HG03135 (cell line): Measurements from ENCODE around the gene NUP35.

ENCODE experiments used
- ATAC-seq: cut with Tn5 transposase; IDR thresholded peaks from one replicate; pipeline ENCODE4 v1.9.1; 2021; ENCODE audit warnings: mild to moderate bottlenecking, moderate library complexity; ENCODE audit not compliant: unreplicated experiment

Gene NUP35

GRCh38 chr2:183207110-183207509, 82.9 kb downstream of the NUP35 start:
- no peak for ATAC-seq

- no peak for ATAC-seq
These were observed 85.3 kb downstream of the NUP35 start for GRCh38 chr2:183209395-183210028.
